Activated CD4-positive, alpha-beta T cell treated with anti-CD3 and anti-CD28 coated beads for 48 hours (primary cell): Measurements from ENCODE around the gene POU3F1.

ENCODE experiments used
- DNase-seq: peaks from one replicate; pipeline ENCODE4 v3.0.0-alpha.2; 2020

POU3F1 gene

GRCh38 chr1:38027201-38028104, 19.1 kb downstream of the POU3F1 start:
- no peak for DNase-seq

GRCh38 chr1:38026592-38027200, 19.9 kb downstream of the POU3F1 start:
- DNase-seq, result peak; percentile 74

GRCh38 chr1:38025664-38026063, 20.9 kb downstream of the POU3F1 start:
- DNase-seq, result no peak

- DNase-seq, result no peak
These were observed 21.4 kb downstream of the POU3F1 start for GRCh38 chr1:38025233-38025632.

DNA sequence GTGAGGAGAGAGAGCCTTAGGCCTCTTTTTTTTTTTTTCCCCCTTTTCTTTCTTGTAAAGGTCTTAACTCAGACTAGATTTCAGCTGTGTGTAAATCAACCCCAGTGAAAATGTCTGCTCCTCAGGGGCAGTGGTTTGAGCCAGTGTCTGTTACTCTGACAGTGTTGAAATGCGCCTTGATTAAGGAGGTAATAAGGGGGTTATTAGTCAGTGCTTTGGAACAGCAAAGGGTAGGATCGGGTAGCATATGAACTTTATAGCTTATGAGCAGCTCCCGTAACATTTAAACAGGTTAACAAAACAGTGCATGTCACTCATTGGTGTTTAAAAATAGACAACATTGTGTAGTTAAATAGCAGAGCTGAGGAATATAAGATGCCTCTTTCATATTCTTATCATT, 23.8 kb downstream of the POU3F1 start:
- DNase-seq, result no peak

DNA sequence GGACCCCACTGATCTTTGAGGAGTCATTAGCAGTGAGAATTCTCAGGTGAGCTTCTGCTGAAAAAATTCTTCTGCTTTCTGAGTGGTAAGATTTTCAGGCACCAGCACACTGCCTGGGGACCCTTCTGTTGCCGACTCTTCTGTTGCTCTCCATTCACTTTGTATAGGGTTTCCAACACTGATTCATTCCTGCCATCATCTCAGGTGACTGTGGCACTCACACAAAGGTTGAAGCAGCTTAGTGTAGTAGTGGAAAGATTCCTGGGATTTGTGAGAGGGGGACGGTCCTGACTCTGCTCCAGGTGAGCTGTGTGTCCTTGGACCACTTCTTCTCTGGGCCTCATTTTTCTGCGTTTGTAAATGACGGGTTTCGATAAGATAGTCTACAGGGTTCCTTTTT, 24.6 kb downstream of the POU3F1 start:
- DNase-seq, result no peak

- DNase-seq, result no peak
These were observed 26.2 kb downstream of the POU3F1 start for GRCh38 chr1:38020396-38020795.

DNA sequence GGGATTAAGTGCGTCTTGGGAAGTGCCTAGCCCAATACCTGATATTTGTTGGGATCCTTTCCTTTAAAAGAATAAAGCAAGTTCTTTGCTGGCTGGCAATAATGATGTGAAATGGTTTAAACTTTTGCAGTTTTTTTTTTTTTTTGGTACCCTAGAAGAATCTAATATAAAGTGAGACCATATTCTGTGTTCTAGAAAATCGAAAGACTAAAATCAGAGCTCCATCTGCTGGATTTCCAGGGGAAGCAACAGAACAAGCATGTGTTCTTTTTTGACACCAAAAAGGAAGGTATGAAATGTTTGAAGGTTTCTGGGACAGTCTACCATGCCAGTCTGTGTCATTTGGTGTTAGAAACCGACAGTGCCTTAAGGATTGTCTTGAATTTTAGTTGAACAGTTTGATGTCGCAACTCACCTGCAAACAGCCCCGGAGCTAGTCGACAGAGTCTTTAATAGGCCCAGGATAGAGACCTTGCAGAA, 27.7 kb downstream of the POU3F1 start:
- no peak for DNase-seq

GRCh38 chr1:38015978-38016725, 30.4 kb downstream of the POU3F1 start:
- no peak for DNase-seq

GRCh38 chr1:38014724-38015424, 31.7 kb downstream of the POU3F1 start:
- DNase-seq, result no peak

DNA sequence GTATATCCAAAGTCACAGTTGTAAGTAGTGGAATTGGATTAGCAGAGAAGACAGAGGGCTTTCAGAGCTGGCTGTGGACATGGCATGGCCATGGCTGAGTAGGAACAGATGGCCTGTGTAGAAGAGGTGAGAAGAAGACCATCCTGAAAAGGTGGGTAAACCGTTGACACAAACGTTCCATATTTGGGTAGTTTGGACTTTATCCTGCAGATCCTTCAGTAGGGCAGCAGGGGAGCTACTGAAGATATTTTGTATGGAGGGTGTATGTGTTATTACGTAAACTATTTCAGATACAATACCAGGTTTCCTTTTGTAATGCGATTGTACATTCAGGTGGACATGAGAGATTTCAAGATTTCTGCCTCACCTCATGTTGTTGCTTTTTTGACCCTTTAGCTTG, 32.4 kb downstream of the POU3F1 start:
- DNase-seq, result no peak

DNA sequence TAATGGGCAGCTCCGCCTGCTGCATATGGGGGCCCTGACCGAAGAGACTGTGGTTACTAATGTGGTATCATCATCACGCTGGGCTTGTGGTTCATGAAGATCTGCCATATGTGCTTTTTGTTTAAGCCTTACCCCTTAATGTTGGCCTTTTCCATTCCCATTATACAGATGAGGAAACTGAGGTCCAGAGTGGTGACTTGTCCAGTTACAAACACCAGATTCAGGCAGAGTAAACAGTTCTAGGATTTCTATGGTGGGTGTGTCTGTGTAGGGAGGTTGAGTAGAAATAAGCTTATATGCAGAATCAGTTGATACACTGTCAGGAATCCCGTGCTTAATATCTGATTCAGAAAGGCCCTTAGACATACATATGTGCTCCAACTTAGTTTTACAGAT, 33.4 kb downstream of the POU3F1 start:
- DNase-seq, result no peak

- DNase-seq, result peak; percentile 91
These were observed 34.0 kb downstream of the POU3F1 start, which contains the start of gene UTP11 for GRCh38 chr1:38012363-38013226. UTP11 (plus strand) TSS chr1:38012734; CDS start chr1:38012803, 69 bp downstream.

DNA sequence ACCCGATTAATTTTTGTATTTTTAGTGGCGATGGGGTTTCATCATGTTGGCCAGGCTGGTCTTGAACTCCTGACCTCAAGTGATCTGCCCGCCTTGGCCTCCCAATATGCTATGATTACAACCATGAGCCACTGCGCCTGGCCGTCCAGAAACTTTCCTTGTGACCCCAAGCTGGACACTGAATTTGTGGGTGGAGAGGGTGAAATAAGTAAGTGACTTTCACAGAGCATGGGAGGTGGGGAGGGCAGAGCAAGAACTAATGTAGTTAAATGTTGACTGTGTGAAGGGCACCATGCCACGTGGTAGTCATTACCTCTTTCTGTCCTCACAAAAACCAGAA, 36.8 kb downstream of the POU3F1 start:
- DNase-seq, result no peak

DNA sequence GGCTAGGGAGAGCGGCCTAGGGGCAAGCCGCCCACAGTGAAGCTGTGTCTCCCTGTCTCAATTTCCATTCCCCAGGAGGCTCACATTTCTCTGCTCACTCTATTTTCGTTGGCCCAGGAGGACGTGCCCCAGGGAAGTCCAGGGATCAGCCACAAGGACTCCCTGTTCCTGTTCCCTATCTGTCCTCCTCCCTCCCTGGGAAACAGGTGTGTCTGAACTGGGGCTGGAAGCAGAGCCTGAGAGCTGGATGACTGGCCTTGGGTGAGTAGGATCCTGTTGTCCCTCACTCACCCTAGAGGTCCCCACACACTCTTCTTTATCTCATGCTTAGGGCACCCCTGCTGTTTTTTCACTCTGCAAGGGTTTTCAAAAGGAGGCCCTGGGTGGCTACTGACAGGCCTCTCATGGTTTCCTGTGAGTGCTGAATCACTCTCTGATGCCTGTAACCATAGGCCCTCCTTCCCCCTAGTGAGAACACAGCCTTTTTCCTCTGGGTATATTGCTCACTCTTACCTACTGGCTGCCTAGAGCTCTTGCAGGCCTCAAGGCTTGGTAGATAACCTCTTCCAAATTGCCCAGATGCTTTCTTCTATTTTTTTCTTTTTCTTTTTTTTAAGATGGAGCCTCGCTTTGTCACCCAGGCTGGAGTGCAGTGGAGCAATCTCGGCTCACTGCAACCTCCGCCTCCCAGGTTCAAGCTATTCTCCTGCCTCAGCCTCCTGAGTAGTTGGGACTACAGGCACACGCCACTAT, 37.3 kb downstream of the POU3F1 start:
- DNase-seq, result peak; percentile 77

GRCh38 chr1:38006008-38006828, 40.4 kb downstream of the POU3F1 start:
- DNase-seq, result no peak

DNA sequence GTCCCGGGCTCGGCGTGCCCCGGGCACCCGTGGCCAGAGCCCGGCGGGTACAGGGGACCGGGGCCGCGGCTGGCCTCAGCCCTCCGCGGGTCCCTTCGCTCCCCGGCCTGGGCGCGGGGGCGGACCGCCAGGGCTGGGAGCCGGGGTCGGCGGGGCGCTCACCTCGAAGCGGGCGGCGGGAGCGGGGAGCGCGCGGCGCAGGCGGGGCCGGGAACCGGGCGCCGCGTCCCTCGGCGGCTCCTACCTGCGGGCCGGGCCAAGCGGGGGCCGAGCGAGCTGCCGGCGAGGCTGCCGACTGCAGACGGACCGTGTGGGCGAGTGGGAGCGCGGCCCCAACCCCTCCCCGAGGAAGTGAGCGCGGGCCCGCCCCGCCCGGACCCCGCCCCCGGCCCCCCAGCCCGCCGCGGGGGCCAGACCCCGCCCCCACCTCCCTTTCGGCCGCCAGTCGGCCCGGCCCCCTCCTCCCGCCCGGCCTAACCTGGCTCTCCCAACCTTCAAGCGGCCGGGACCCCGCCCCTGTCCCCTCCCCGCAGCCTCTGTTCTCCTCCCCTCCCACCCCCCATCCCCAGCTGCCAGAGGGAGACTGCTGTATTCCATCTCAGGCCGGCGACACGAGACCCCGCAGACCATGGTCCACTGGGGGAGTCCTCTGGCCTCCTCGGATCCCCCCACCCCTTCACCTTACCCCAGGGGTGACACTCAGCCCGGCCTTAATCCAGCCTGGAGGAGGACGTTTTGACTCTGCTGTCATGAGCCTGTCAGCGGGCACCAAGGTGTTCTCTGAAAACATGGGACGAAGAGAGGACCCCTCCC, 41.2 kb downstream of the POU3F1 start, which contains the start of gene FHL3:
TSS of gene FHL3 (minus strand) at position 320 of the 813 bp plus-strand sequence. CDS start 6,102 bp downstream, outside the sequence.
- peak; percentile 65 for DNase-seq

- DNase-seq, result no peak
These were observed 42.1 kb downstream of the POU3F1 start for GRCh38 chr1:38004284-38005108.
